Brain microvascular endothelial cell (primary cell): Measurements from ENCODE around the gene PSMD12.

Experiments
- DNase-seq: peaks from one replicate; pipeline ENCODE4 v3.0.0-alpha.2; 2020
- H3K27ac ChIP-seq: fragments of 250-450 bp; sonication (Bioruptor Pico); 2 replicates; pipeline ENCODE4 v1.5.1; 2020; ENCODE audit warnings: mild to moderate bottlenecking, moderate library complexity
- H3K27me3 ChIP-seq: fragments of 250-450 bp; sonication (Bioruptor Pico); replicated peaks from 2 replicates; pipeline ENCODE4 v1.5.1; 2020; ENCODE audit warnings: mild to moderate bottlenecking
- H3K36me3 ChIP-seq: fragments of 250-450 bp; sonication (Bioruptor Pico); replicated peaks from 2 replicates; pipeline ENCODE4 v1.5.1; 2020; ENCODE audit warnings: mild to moderate bottlenecking
- H3K4me3 ChIP-seq: 2 replicates; pipeline ENCODE4 v1.5.1; 2011; ENCODE audit warnings: low read depth, mild to moderate bottlenecking, control low read depth, low read length, moderate library complexity
- in situ Hi-C: cut with HindIII; loops from 2 replicates; pipeline ENCODE4 v1.10.0; 2017; ENCODE audit warnings: low sequenced_read_pairs, low pct_ligation_motif_present
- TF ChIP-seq, protein P1 (sequence below): IDR thresholded peaks from 2 replicates; pipeline ENCODE4 v1.5.1; 2011; ENCODE audit warnings: low read depth, mild to moderate bottlenecking, moderate library complexity, low read length, control low read depth, inconsistent platforms; ENCODE audit errors: missing control alignments

Gene PSMD12

DNA sequence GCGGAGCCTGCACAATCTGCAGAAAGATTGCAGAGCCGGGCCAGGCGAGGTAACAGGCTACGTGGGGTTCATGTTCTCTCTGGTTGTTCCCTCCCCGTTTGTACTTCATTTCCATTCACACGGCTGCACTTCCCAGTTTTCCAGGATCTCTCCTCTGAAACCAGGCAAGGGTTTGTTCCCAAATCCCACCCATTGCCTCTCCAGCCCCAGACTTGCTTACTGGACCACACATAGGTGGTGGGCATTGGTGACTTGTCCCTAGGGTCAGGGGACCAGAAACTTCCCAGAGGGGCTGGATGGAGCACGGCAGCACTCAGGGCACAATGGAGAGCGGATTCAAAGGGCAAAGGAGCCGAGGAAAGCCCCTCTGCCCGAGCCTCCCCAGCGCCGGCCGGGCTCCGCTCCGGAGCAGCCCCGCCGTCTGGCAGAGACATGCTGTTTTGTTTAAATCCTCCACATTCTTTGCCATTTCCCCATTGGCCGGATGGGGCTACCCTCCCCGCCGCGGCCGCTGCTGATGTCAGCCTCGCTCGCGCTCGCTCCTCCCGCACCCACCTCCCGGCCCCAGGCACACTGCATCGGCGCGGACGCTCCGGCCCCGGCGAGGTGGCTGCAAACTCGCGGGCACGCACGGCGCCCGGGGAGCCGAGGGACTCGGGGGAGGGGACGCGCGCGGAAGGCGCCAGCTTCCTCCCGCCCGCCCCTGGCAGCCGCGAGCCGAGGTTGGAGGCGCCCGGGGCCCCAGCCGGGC lies 10.5 kb upstream of the PSMD12 start, which contains the start of gene PITPNC1:
TSS of gene PITPNC1 (plus strand) at position 545 of the 751 bp plus-strand sequence.
- DNase-seq: peak; percentile 79
- H3K4me3 ChIP-seq: peak within 1 kb of the TSS; percentile 78
- TF ChIP-seq, protein P1, sequence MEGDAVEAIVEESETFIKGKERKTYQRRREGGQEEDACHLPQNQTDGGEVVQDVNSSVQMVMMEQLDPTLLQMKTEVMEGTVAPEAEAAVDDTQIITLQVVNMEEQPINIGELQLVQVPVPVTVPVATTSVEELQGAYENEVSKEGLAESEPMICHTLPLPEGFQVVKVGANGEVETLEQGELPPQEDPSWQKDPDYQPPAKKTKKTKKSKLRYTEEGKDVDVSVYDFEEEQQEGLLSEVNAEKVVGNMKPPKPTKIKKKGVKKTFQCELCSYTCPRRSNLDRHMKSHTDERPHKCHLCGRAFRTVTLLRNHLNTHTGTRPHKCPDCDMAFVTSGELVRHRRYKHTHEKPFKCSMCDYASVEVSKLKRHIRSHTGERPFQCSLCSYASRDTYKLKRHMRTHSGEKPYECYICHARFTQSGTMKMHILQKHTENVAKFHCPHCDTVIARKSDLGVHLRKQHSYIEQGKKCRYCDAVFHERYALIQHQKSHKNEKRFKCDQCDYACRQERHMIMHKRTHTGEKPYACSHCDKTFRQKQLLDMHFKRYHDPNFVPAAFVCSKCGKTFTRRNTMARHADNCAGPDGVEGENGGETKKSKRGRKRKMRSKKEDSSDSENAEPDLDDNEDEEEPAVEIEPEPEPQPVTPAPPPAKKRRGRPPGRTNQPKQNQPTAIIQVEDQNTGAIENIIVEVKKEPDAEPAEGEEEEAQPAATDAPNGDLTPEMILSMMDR: no peak
- no peaks in the 10 kb centered on the region for H3K27me3 ChIP-seq
- H3K27ac ChIP-seq: peak within 1 kb of the TSS; percentile 86
- in situ Hi-C loops: no loop called here
- H3K36me3 ChIP-seq: no peaks in the 10 kb centered on the region

DNA sequence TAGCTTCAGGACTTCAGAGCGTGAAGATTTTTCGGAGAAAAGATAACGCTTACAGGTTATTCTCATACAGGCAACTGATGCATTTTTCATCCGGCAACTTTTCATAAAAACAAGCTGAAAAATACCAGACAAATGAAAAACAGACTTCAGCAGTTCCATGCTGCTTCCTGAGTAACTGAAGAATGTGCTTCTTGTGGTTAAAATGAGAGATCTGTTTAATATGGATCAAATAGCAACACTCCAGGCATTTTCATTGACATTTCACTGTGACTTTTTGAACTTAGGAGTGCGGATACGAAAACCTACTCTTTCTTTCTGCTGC lies 10.0 kb upstream of the PSMD12 start:
- no peak for DNase-seq
- no peaks in the 10 kb centered on the region for H3K36me3 ChIP-seq
- no peaks in the 10 kb centered on the region for H3K27me3 ChIP-seq
- peak overlapping the region; percentile 78 for H3K4me3 ChIP-seq
- TF ChIP-seq, protein P1: no peak
- peak overlapping the region; percentile 86 for H3K27ac ChIP-seq
- in situ Hi-C loops: no loop called here

DNA sequence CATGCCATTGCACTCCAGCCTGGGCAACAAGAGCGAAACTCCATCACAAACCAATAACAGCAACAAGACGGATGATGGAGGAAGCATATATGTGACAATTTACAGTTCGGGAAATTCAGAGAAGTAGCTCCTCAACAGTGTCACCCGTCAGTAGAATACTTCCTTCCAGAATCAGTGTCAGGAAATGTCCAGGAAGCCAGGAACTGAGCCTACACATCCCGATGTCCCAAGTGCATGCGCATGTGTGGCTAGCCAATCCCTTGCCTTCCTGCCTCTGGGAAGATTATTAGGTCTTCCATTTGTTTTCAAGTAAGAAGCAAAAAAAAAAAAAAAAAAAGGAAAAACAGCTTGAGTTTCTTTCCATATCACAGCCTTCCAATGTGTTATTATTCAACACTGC lies 9.3 kb upstream of the PSMD12 start:
- Histone ChIP-seq H3K27ac (no peak overlapping the region), H3K27me3 (no peaks in the 10 kb centered on the region), H3K4me3 (no peak overlapping the region), H3K36me3 (no peaks in the 10 kb centered on the region)
- in situ Hi-C loops: no loop called here
- TF ChIP-seq, protein P1: no peak
- no peak for DNase-seq

DNA sequence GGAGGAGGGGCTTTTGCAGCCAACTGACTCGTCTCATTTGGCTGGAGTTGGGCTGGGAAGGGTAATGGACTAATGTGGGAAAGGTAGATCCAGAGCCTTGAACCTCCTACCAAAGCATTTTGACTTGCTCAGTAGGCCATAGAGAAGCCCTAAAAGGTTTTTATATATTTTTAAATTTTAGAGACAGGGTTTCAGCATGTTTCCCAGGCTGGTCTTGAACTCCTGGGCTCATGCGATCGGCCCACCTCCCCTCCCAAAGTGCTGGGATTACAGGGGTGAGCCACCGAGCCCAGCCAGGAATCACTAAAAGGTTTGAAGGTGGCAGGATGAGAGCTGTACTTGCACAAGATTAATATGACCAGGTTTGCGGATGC lies 8.7 kb upstream of the PSMD12 start:
- Histone ChIP-seq H3K27ac (no peak overlapping the region), H3K27me3 (no peaks in the 10 kb centered on the region), H3K36me3 (no peaks in the 10 kb centered on the region), H3K4me3 (no peak overlapping the region)
- no peak for DNase-seq
- TF ChIP-seq, protein P1: no peak
- in situ Hi-C loops: no loop called here

DNA sequence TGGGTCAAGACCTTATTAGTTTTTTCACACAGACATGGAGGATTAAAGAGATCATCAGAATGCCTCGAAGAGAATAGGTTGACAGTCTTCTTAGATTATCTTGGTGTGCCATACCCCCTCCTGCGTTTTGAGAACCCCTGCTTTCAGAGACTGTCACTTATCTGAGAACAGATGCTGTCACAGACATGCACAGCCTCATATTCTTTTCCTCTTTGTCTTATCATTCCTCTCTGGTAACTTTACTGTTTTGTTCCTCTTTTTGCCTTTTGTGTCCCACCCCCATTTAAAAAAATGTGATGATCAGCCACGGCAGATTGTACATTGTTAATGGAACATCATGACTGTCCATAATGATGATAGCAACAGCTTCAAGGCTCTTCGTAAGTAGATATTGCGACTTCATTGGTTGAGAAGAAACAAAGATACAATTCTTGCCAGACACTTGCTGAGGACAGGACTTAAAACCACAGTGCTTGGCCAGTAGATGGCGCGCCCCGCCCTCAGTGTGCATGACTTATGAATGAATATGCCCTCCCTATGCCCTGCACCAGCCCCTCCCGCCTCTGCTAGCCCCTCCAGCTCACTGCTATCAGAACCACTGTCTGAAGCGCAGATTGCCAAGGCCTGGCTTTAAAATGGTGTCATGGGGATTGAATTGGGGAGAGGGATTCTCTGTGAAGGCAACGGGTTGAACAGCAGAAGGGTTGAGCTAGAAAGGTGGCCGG lies 8.1 kb upstream of the PSMD12 start:
- no peaks in the 10 kb centered on the region for H3K27me3 ChIP-seq
- DNase-seq: peak; percentile 86
- no peak overlapping the region for H3K27ac ChIP-seq
- H3K36me3 ChIP-seq: no peaks in the 10 kb centered on the region
- no peak overlapping the region for H3K4me3 ChIP-seq
- in situ Hi-C loops: no loop called here
- TF ChIP-seq, protein P1: peak; percentile 89
